Measurements from ENCODE around the gene ST8SIA5.

ST8SIA5 gene

GRCh38 chr18:46646468-46646867 is 110.4 kb downstream of the ST8SIA5 start:
- no peak for DNase-seq (ENCODE audit: low read depth)
- TF ChIP-seq, protein P1, sequence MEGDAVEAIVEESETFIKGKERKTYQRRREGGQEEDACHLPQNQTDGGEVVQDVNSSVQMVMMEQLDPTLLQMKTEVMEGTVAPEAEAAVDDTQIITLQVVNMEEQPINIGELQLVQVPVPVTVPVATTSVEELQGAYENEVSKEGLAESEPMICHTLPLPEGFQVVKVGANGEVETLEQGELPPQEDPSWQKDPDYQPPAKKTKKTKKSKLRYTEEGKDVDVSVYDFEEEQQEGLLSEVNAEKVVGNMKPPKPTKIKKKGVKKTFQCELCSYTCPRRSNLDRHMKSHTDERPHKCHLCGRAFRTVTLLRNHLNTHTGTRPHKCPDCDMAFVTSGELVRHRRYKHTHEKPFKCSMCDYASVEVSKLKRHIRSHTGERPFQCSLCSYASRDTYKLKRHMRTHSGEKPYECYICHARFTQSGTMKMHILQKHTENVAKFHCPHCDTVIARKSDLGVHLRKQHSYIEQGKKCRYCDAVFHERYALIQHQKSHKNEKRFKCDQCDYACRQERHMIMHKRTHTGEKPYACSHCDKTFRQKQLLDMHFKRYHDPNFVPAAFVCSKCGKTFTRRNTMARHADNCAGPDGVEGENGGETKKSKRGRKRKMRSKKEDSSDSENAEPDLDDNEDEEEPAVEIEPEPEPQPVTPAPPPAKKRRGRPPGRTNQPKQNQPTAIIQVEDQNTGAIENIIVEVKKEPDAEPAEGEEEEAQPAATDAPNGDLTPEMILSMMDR (IDR thresholded peaks at IDR 0.05; ENCODE audit: control insufficient read depth, insufficient read depth, low read depth, low read length, missing control alignments): no peak
- H3K4me3 ChIP-seq (ENCODE audit: control insufficient read depth, low read depth, low read length): no peak overlapping the region

DNA sequence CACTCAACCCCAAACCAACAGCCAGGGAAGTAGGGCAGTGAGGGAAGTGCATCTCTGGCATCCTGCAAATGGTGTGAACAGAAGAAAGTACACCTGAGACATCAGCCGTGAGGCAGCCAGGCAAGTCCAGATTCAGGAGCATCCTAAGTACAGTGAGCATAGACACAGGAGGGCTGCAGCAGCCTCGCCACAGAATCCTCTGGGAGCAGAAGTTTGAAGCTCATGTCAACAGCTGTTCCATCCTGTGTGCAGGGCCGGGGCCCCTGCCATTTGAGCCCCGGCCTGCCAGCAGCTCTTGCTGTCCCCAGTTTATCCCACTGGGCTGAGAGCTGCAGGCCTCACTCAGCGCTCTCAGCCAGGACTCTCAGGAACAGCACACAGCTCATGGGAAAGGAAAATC is 114.3 kb downstream of the ST8SIA5 start:
- DNase-seq (ENCODE audit: low read depth): no peak
- H3K4me3 ChIP-seq (ENCODE audit: control insufficient read depth, low read depth, low read length): no peak overlapping the region
- TF ChIP-seq, protein P1 (IDR thresholded peaks at IDR 0.05; ENCODE audit: control insufficient read depth, insufficient read depth, low read depth, low read length, missing control alignments): no peak

- TF ChIP-seq, protein P1 (IDR thresholded peaks at IDR 0.05; ENCODE audit: control insufficient read depth, insufficient read depth, low read depth, low read length, missing control alignments): no peak
- no peak overlapping the region for H3K4me3 ChIP-seq (ENCODE audit: control insufficient read depth, low read depth, low read length)
- DNase-seq (ENCODE audit: low read depth): no peak
Observed at GRCh38 chr18:46641917-46642316, 114.9 kb downstream of the ST8SIA5 start.

- DNase-seq (ENCODE audit: low read depth): no peak
- H3K4me3 ChIP-seq (ENCODE audit: control insufficient read depth, low read depth, low read length): no peak overlapping the region
- TF ChIP-seq, protein P1 (IDR thresholded peaks at IDR 0.05; ENCODE audit: control insufficient read depth, insufficient read depth, low read depth, low read length, missing control alignments): no peak
Observed at GRCh38 chr18:46639386-46639785, 117.5 kb downstream of the ST8SIA5 start.

GRCh38 chr18:46636040-46636630 is 120.7 kb downstream of the ST8SIA5 start:
- no peak for DNase-seq (ENCODE audit: low read depth)
- TF ChIP-seq, protein P1 (IDR thresholded peaks at IDR 0.05; ENCODE audit: control insufficient read depth, insufficient read depth, low read depth, low read length, missing control alignments): no peak
- H3K4me3 ChIP-seq (ENCODE audit: control insufficient read depth, low read depth, low read length): no peak overlapping the region

- DNase-seq (ENCODE audit: low read depth): no peak
- H3K4me3 ChIP-seq (ENCODE audit: control insufficient read depth, low read depth, low read length): no peak overlapping the region
- TF ChIP-seq, protein P1 (IDR thresholded peaks at IDR 0.05; ENCODE audit: control insufficient read depth, insufficient read depth, low read depth, low read length, missing control alignments): no peak
Observed at GRCh38 chr18:46632401-46633071, 124.3 kb downstream of the ST8SIA5 start.
